CD4-positive, alpha-beta T cell treated with Interleukin-2 at 100 ng/mL for 4 hours (primary cell): Measurements from ENCODE around the gene EYS.
"Not testable (repeated sequence)": the region's sequence is repeated elsewhere in the genome, so short reads cannot be mapped to it uniquely, and the experiment has no call there.

ENCODE experiments used
- DNase-seq: peaks from one replicate; pipeline ENCODE4 v3.0.0-alpha.2; 2020; ENCODE audit warnings: low spot score

Gene EYS

DNA sequence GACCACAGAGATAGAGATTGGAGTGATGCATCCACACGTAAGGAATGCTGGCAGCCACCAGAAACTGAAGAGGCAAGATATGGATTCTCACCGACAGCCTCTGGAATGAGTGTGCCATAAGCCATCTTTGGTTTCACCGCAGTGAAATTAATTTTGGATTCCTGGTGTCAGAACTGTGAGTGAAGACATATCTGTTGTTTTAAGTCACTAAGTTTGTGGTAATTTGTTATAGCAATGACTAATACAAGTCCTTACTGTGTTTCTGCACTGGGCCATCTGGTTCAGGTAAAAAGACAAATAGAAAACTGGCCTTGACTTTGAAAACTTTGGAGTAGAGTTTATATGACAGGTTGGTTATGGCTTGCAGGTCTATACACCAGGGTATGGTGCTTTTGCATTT lies 1809.6 kb downstream of the EYS start:
- DNase-seq, result no peak

DNA sequence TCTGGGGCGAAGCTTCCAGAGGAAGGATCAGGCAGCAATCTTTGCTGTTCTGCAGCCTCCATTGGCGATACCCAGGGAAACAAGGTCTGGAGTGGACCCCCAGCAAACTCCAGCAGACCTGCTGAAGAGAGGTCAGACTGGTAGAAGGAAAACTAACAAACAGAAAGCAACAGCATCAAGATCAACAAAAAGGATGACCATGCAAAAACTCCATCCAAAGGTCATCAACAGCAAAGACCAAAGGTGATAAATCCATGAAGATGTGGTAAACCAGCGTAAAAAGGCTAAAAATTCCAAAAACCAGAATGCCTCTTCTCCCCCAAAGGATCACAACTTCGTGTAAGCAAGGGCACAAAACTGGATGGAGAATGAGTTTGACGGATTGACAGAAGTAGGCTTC lies 1818.6 kb downstream of the EYS start:
- no peak for DNase-seq

DNA sequence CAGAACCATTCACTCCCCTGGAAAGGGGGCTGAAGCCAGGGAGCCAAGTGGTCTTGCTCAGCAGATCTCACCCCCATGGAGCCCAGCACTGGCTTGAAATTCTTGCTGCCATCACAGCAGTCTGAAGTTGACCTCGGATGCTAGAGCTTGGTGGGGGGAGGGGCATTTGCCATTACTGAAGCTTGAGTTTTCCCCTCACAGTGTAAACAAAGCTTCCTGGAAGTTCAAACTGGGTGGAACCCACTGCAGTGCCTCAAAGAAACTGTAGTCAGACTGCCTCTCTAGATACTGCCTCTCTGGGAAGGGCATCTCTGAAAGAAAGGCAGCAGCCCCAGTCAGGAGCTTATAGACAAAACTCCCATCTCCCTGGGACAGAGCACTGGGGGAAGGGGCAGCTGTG lies 1819.2 kb downstream of the EYS start:
- DNase-seq, result not testable (repeated sequence)

DNA sequence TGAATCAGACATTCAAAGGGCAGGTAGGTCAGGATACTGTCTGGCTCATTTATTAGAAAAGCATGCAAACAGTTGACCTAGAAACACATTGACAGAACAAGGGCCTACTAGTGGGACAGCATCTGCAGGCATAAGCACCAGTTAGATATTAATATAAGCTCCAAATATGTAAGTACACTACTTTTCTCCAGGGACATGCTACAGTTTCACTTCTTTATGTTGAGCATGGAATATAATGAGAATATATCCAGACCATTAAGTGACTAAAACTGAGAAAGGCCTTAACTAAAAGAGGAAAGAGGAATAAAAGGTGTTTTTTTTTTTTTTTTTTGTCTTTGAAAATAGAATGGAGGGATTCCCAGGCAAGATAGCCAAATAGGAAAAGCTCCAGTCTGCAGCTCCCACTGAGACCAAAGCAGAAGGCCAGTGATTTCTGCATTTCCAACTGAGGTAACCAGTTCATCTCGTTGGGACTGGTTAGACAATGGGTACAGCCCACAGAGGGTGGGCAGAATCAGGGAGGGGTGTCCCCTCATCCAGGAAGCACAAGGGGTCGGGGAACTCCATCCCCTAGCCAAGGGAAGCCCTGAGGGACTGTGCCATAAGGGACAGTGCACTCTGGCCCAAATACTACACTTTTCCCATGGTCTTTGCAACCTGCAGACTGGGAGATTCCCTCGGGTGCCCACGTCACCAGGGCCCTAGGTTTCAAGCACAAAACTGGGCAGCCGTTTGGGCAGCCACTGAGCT lies 1819.8 kb downstream of the EYS start:
- DNase-seq, result no peak

DNA sequence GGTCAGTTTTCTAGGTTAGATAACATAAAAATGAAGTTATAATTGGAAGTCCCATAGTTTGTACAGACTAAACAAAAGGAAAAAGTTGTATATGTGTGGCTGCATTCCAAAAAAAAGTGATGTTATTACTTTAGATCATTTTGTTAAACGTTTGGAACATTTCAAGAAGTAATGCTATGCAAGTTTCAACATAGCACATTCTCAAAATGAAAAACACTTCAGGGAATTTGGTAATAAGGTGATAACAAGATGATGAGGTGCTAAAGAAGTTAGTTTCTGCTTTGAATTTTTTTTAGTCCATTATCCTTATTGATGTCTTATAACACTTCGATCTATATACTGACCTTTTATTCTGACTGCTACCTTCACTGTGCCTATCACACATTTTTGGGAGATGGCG lies 1820.7 kb downstream of the EYS start:
- no peak for DNase-seq

DNA sequence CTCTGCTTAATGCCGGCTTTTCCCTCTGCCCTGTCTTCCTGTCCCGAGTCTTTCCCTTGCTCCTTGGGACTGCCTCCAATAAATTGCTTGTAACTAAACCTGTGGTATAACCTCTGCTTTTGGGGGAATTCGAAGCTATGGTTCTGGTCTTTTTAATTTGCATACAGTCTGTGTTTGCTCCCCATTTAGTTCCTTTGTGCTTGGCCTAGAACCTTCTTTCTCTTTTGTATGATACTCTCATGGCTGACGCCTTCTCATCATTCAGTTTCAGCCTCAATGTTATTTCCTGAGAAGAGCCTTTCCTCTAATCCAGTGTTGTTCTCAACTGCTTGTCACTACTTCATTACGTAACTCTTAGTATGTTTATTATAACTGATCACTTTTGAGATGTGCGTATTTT lies 1823.4 kb downstream of the EYS start:
- no peak for DNase-seq

DNA sequence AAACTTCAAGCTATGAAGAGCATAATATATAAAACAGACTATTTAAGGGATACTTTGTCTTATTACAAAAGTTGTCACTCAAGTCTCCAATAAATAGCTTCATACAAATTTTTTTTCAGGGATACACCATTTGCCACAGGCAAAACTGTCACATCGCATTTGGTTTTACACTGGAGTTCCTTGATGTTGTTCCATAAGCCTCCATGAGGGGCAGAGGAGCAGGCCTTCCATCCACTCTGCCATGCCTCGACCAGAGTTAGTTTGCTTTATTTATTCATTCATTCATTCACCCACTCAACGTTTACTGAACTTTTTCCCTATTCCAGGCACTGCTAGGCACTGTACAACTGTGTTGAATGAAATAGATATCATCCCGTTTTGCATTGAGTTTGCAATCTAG lies 1824.8 kb downstream of the EYS start:
- DNase-seq, result no peak

DNA sequence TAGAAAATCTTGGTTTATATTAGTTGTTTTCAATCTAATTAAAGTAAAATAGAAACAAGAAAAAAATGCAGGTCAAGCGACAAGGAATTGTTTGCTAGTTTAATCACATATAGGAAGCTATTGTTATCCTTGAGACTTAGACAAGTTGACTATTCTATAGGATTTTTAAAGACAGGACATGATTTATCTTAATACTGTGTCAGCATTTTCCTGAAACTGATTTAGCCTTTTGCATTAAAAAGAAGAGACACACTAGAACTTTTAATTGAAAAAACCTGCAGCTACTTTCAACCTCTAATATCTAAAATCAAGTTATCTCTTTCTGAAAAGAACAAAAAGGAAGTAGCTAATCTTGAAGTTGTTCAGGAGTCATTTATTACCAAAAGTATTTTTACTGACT lies 1825.2 kb downstream of the EYS start:
- DNase-seq, result no peak

DNA sequence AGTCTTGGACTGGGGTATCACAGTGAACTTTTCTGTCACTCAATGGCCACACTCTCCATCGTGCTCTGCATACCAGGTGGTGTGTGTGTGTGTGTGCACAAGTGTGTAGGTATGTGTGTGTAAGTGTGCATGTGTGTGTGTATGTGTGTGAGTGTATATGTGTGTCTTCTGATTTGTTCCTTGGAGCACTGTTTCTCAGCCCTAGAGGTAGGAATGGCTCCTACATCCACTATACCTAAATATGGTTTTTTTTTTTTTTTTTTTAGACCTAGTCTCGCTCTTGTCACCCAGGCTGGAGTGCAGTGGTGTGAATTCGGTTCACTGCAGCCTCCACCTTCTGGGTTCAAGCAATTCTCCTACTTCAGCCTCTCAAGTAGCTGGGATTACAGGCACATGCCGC lies 1834.8 kb downstream of the EYS start:
- DNase-seq, result no peak

DNA sequence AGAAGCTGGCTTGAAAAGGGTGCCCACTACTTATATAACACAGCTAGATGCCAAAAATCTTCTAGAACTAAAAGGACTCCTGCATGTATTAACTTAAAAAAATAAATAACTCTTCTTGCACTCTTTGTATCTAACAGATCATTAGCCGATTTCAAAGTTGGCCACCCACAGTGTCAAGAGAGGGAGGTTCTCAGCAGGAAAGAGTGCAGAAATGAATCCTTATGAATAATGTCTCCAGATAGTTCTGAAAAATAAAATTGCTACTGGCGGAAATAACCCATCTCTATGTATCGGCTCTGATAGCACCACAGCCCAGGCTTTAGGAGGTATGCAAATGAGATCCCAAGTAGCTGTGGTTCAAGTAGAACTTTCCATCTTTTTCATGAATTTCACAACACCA lies 1838.7 kb downstream of the EYS start:
- no peak for DNase-seq

DNA sequence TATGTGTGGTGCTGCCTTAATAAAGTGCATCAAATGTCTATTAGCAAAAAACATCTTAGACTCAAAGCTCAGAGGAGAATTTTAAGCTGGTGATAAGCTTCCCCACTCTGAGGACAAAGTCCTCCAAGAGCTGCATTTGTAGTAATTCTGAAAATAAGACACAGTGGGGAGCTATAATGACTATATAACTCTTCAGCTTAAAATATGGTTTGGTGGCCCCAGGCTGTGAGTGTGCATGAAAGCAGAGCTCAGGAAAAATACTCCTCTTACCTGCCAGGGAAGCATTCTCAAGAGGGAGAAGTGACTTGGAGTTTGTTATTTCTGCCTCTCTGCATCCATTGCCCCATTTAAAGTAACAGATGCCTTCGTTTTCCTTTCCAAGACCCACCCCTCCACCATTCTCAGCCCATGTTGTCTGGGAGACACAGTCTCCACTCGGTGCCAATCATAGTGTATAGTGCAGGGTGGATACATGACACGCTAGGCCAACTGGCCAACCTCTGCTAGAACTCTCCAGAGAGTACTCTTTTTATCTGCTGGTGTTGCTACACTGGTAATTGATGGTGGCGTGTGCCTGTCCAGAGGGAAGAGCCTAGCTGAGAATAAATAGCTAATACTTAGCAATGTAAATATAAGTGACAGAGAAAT lies 1842.2 kb downstream of the EYS start:
- DNase-seq, result no peak

DNA sequence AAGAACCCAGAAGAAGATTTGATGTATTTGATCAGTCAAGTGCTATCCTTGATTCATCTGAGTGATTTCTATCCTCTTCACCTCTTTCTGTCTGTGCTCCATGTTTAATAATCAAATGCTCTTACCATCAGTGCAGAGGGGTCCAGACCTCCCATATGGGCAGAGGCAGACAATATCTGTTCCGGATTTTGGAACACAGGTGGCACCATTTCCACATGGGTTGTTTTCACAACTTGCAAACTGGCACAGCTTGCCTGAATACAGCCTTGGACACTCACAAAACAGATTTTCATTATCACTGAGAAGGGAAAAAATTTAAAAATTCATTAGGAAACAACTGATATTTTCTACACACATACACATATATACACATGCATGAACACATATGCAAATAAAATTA lies 1843.0 kb downstream of the EYS start:
- DNase-seq, result no peak

DNA sequence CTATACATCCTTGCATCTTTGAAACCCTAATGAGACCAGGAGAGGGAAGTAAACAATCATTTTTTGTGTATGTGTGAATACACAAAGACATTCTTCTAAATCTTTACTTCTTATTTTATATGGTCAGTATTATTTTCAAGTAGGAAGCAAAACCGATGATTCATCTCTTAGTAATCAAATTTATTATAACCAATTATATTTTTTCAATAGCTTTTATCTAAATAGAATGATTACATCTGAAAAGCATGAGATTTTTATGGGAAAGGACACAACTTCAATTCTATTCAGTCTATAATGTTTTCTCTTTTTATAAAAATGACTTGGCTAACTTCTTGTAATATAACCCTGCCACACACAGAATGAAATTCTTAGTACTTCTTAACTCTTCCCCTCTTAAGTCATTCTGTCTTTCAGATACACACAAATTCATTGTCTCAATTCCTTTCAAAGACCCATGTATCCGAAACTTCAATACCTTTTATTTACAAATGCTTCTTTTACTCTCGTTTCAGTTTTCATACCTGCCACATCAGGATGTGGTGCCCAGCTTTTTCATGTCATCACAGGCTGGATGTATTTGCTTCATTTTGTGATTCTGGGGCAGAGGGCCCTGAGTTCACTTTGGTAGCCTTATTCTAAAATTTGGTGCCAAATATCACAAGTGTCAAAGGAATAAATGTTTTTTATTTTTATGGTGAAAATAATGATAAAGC lies 1844.4 kb downstream of the EYS start:
- no peak for DNase-seq

DNA sequence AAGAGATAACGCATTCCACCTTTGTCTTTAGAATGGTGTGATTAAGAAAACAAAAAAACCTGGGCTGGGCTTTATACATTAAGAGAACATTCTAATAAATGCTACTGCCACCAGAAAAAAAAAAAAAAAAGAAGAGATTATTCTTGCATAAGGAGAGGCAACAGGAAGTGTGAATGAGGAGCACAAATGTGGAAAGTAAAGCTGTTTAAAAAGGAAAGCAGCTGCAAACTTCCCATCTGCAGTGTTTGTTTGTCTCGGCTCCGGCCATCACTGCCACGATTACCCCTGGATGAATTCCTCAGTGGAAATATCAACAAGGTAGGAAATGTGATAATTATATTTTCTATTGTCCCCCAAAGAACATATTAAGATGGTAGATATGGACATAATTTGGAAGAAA lies 1847.5 kb downstream of the EYS start:
- DNase-seq, result no peak

DNA sequence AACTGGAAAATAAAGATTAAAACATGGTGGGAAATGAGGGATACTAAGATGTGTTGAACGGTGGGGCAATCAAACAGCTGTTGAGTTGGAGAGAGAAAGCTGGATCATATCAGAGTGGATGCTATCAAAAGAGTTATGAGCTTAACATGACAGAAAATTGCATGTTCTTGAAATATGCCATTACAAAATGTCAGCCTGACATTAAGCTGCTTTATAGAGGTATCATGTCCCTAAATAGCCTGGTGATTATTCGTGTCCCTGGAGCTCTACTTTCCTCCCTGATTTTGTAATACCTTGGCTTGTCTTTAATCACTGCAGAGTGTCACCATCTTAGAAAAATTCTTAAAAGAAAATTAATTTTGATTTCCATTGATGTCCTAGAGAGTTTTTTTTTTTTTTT lies 1848.3 kb downstream of the EYS start:
- DNase-seq, result no peak

DNA sequence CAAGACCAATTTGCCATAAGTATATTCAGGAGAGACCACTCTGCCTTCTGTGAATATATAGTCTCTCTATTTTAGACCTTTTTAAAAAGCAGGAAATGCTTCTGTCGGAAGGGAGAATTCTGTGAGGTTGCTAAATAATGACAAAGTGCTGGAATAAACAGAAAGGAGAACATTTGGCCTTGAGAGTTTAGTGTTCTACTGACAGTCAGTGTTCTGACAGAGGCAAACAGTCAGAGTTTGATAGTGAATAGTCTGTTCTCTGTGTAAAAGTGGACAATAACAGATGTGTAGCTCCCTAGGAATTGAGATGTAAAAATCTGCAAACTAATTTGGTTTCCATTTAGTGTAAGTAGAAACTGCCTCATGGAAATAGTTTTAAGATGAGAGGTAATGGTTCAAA lies 1850.8 kb downstream of the EYS start:
- no peak for DNase-seq

DNA sequence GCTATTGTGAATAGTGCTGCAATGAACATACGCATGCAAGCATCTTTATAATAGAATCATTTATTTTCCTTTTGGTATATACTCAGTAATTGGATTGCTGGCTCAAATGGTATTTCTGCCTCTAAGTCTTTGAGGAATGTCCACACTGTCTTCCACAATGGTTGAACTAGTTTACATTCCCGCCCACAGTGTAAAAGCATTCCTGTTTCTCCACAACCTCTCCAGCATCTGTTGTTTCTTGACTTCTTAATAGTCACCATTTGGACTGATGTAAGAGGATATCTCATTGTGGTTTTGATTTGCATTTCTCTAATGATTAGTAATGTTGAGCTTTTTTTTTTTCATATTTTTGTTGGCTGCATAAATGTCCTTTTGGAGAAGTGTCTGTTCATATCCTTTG lies 1862.7 kb downstream of the EYS start:
- DNase-seq, result no peak

DNA sequence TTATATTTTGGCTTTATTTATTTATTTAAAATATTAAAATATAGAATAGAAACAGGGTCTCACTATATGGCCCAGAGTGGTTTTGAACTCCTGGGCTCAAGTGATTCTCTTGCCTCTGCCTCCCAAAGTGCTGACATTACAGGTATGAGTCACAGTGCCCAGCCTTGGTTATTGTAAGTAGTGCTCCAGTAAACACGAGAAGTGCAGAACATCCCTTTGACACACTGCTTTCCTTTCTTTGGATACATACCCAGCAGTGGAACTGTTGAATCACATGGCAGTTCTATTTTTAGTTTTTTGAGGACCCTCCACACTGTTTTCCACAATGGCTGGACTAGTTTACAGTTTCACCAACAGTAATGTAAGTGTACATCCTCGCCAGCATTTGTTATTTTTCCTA lies 1867.5 kb downstream of the EYS start:
- no peak for DNase-seq

DNA sequence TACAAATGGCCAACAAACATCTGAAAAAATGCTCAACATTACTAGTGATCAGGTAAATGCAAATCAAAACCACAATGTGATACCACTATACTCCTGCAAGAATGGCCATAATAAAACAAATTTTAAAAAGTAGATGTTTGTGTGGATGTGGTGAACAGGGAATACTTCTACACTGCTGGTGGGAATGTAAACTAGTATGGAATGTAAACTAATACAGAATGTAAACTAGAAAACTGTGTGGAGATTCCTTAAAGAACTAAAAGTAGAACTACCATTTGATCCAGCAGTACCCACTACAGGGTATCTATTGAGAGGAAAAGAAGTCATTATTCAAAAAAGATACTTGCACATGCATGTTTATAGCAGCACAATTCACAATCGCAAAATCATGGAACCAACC lies 1878.3 kb downstream of the EYS start:
- not testable (repeated sequence) for DNase-seq

DNA sequence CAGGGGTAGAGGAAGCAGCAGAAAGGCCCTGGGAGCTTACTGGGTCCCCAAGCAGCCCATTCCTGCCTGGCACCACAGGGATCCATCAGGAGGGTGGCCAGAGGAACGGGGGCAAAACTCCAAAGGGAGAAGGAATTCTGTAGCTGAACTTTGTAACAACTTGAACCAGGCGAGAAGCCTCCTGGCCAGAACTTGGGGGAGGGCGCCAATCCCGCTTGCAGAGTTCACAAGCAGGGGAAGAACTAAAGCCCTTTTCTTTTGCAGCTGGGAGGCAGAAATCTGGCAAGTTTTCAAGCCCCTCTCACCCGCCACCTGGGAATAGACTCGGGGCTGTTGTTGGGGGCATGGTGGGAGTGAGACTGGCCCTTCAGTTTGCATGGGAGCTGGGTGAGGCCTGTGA lies 1882.3 kb downstream of the EYS start:
- no peak for DNase-seq

DNA sequence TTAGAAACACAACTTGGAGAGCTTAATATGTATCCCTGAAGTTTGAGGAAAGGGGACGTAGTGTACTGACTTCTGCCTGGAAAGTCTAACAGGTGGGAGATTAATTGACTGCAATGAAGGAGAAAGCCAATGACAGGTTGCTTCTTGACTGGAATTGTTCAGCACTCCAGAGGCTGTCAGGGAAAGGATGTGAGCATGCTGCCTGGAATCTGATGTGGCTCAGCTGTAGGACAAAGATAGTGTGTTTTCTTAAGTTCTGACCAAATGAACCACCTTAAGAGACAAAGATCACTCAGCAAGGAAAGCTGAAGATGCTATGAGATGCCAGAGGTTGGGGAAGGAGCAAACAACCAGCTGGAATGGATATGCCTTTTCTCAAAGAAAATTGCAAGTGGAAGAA lies 1885.6 kb downstream of the EYS start:
- DNase-seq, result no peak

DNA sequence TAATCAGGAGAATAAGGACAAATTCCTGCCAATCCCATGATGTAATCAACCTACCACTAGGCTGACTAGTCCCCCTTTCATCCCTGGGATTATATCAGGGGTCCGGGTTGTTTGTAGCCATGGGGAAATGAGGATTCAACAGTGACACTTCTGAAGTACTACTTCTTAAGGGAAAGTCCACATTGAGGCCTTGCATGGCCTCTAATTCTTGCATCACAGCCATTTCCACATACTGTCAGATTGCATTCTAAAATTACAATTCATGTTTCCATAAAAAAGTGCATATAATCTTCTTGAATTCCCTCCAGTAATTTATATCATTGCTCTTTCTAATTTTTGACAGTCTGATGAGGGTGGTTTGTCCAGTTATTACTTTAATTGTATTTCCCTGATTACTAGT lies 1887.2 kb downstream of the EYS start:
- DNase-seq, result no peak

DNA sequence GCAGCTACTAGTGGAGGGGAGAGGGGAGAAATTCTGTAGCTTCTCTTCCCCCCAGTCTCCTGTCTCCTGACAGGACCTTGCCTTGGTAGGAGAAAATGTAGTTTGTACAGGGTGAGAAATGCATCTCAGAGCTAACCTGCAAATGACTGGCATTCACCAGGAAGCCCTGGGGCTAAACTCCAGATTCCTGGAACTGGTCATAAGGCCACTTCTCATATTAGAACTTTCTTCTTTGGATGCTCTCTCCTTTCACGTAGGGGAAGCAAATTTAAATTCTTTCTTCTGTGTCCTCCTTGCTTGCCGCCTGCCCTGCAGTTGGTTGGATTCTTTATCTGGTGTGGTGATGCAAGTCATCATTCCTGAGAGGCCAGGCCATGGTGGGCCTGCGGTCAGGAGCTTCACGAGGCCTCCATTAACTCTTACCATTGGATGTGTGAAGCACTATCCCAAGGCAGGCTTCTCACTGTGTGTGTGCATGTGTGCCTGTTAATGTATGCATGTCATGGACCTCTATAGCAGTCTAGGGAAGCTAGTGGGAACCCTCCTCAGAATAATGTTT lies 1889.5 kb downstream of the EYS start:
- no peak for DNase-seq
